ENCODE measurements around the gene SEMA5B.

SEMA5B gene

DNA sequence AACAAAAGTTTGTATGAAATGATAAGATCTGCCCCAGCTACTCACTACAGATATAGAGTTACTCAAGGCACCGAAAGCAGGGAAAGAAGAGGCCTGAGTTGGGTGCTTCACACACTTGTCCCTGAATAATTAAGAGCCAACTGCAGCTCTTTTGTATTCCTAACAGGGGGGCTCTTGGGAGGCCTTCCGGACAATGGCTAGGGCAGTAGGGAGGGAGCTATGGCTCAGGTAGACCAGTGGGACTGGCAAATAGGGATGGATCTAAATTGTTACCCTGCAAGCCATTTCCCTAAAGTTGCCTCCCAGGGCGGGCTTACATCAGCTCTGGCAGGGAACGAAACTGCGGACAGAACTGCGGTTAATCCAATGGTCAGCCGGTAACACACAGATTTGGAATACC lies 6.2 kb downstream of the SEMA5B start:
- DNase-seq = no peak

DNA sequence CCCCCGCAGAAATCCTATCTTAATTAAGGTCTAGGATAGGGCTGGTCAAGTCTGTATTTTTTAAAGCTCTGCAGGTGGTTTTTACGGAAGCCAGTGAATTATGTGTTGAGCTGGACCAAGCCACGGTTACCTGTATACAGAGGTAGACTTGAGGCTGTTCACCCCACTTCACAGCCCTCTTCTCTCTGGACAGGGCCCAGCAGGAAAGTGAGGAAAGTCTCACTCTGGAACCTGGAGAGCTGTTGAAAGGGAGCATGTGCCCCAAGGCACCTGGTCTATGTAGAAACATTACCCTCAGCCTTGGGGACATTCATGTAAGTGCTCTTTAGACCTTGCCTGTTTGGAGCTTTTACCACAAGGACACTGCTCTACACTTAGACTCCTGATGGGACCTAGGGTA lies 6.9 kb downstream of the SEMA5B start:
- DNase-seq = no peak

DNA sequence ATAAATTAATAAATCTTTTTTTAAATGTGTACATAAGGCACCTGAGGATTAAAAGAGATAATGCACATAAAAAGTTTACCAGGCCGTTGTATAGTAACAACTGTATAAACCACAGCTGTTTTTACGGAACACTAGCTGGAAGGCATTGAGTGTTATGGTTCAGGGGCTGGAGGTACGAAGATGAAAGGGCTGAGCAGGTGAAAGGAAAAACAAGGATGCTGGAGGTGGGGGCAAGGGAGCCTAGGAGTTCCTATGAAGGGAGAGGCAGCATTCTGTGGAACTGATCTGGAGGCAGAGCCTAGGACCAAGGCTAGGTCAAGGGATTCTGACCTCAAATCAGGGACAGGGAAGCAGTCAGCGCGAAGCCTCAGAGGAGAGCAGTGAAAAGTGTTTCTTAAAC lies 8.0 kb downstream of the SEMA5B start:
- no peak for DNase-seq

DNA sequence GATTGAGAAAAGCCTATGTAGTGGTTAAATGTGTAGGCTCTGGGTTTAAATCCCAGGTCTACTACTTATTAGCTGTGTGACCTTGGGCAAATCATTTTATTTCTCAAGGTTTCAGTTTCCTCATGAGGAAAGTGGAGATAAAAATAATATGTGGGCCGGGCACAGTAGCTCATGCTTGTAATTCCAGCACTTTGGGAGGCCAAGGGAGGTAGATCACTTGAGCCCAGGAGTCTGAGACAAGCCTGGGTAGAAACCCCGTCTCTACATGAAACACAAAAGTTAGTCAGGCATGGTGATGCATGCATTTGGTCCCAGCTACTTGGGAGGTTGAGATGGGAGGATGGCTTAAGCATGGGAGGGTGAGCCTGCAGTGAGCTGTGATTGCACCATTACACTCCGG lies 8.4 kb downstream of the SEMA5B start:
- no peak for DNase-seq

DNA sequence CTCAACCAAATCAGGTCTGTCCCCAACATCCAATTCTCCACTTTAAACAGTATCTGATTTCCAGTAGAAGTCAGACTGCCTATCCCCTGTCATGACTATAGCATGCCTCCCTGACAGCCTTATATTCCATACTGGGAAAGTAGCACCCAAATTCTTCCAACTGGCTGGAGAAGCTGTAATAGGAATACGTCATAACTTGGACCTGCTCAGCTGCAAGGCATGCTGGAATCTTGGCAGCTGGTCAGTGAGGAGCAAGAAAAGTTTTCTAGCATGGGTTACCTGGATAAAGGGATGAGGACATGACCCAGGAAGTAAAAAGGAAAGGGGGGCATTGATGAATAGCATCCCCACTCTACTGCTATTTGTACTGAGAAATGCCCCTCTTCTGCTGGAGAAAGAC lies 8.9 kb downstream of the SEMA5B start:
- no peak for DNase-seq

DNA sequence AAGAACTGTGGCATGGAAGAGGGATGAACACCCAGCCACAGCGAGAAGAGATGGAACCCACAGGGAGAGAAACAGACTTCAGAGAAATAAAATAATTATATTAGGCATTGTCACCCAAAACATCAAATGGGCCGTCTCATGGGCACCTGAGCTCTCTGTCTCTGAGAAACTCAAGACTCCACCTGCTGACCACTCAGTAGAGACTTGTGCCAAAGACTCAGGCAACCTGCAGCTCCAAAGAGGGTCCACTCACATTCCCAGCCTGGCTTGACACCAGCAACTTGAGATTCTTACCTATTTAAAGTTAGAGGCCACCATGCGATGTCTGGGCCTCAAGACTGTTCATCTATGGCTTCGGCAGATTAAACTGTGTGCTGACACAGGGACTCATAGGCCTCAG lies 12.0 kb downstream of the SEMA5B start:
- no peak for DNase-seq

DNA sequence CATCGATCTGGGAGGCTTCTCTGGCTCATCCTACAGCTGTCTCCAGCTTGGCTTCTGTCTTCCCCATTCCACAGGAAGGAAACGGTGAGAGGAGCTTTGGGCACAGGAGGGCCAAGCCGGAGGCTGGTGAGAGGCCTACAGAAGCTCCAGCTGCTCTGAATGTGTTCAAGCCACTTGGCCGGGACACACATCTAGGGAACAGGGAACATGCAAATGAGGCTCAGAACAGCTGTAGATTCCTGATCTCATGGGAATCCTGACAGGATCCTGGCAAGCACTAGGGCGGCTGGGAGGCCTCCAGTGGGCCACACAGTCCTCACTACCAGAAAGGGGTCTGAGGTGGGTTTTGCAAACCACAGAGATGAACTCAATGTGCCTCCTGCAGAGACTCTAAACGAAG lies 13.7 kb downstream of the SEMA5B start:
- DNase-seq = no peak

DNA sequence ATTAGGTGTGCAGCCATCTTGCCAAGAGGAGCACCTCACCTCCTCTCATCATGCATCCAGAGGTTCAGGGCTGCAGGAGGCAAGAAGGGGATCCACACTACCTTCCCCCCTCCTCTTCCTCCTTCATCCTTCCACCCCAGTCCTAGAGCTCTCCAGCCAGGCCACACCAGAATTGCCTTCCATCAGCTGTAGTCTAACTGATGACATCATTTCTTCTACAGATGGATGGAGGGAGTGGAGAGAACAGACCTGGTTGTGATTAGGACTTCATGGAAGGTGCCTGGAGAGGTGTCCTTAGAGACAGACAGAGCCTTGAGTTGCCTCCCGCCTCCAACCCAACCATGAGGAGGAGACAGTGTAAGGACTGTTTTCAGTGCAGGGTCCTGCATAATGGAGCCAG lies 14.9 kb downstream of the SEMA5B start:
- no peak for DNase-seq

DNA sequence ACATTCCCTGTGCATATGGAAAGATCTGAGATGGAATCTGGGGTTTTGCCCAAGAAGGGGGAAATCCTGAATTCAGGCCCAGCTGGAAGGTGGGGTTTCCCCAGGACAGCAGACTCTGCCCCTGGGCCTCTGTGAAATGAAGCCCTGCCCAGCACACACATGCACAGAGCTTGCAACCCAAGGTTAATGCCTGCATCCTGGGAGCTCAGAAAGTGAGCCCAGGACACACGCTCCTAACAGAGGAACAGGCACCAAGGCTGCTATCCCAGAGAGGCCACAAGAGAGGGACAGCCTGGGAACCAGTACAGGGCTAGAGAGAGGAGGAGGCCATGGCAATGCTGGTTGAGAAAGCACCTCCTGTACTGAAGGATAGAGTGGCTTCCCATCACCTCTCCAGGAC lies 16.1 kb downstream of the SEMA5B start:
- DNase-seq = no peak

DNA sequence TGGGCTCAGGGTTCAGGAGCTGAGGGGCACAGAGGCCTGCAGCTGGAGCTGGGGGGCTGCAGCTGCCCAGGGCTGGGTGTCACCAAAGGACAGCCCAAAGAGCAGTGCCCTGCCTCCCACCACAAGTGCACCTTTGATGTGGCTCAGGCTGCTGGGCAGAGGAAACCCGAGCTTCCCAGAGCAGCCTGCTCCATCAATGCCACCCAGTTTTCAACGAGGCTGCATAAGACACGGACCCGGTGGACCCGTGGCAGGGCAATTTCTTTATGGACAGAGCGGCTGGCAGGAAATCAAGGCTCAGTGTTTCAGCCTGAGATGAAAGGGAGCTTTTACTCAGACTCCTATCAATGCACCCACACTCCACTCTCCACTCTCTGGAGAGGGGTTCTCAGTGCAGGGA lies 18.7 kb downstream of the SEMA5B start:
- no peak for DNase-seq

DNA sequence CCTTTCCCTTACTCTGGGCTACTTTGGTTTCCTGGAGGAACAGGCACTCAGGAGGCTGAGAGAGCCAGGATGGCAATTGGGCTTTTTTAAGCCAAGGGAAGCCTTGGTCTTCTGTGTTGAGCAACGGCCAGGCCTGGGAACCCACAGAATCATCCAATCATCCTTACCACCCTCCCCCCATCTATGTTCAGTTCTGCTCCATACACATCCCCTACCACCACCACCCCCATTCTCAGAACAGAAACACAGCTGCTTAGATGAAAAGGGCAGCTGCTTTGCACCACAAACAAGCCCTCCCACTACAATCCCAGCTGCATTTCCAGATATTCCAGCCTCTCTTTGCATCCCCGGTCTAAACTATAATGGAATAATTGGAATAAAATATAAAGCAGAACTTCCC lies 21.0 kb downstream of the SEMA5B start:
- no peak for DNase-seq

DNA sequence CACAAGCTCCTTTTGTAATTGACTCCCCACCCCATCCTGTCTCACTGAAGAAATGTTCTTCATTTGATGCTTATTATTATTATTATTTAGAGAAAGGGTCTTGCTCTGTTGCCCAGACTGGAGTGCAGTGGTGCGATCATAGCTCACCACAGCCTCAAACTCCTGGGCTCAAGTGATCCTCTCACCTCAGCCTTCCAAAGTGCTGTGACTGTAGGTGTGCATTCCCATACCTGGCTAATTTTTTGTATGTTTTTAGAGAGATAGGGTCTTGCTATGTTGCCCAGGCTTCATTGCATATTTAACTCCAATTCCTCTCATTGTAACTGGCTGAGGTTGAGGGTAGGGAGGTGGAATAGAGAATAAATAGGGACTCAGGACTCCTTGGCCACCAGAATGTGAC lies 22.3 kb downstream of the SEMA5B start:
- DNase-seq = no peak

DNA sequence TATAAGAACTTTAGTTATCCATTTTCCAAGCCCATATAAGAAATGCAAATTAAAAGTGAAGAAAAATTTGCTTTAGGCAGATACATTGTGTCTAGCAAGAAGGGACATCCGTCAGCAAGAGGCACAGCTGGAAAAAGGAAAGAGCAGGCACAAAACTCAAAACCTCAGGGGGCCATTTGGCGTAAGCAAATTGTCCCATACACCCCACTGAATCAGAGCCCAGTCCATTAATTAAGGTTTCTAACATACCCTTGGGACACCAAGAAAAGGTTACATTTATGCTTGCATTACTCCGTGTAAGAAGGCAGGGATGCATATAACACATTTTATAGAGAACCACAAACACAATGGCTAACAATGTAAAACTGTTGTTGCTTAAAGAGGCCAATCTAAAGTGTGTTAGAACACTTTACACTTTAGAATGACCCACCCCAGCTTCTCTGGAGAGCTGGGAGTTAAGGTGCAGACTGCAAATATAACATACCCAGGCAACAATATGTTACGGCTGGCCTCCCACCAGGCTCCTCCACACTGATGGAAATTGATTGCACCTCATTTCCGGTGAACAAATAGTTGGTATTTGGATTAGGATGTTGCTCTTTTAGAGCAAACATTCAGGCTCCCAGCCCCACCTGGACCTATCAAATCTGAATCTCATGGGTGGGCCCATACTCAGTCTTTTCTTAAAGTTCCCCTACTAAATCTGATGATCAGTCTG lies 23.2 kb downstream of the SEMA5B start:
- DNase-seq = no peak

DNA sequence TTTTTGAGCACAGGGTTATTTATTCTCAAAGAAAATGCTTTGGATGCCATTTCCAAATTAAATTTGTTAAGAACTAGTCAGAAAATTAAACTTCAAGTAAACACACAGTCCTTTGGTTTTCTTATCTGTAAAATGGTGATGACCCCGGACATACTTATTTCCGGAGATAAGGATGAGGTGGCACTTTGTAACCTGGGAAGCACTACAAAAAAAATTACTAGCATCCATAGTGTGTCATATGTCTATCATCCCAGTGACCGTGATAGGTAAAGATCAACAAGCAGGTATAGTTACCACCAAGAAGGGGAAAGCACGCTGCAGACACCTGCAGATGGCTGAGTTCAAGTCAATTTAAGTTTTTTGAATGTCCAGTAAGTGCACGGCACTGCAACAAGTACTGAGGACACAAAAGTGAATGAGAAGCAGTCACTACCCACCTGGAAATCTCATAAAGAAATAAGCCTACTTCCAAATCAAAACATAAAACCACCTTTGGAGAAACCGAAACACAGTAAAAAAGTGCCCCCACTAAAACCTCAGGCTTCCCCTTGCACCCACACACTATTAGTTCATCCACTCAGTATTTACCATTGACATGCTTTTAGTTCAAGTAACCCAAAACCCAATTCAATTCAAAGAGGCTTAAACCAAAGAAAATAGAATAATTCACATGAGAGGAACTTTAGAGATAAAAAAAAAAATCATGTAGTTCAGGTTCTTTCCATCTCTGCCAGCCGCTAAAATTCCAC lies 24.6 kb downstream of the SEMA5B start:
- no peak for DNase-seq

DNA sequence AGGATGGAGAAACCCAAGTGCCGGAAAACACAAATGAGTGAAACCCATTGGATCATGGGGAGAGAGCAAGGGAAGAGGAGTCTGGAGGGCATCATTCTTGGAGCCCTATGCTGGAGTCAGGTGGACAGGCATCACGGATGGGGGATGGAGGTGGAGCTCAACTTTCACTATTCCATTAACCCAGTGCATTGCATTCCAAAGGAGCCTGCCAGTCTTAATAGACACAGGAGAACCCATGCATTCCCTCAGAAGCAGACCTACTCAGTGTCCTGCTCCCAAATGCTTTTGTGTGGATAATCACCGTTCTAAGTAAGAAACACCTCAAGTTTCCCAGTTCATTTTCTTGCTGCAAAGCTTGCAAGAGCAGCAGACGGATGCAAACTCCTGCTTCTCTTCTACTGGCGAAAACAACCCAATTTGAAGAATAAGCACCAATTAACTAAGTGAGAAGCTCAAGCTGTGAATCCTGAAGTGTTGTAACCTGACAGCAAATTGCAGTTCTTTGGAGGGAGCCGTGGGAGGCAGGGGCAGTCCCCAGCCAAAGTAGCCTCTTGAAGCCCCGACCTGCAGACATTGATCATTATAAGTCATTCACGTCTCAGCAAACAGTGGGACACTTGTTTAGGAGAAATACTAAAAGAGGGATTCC lies 25.3 kb downstream of the SEMA5B start:
- DNase-seq = no peak

DNA sequence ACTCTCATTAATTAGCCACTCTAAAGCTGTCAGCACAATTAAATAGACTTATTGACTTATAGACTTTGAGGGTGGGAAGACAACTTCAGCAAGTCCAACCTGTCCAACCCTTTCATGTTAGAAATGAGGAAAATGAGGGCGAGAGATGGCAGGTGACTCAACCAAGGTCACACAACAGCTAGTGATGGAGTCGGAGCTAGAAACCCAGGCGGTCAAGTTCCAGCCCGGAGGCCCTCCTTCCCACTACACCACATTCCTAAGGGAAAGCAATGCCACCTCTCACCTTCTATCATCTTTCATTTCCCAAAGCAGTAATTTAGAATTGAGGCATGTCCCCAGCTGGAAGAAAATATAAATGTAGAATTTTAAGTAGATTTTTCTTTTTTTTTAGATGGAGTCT lies 28.7 kb downstream of the SEMA5B start:
- DNase-seq = no peak

DNA sequence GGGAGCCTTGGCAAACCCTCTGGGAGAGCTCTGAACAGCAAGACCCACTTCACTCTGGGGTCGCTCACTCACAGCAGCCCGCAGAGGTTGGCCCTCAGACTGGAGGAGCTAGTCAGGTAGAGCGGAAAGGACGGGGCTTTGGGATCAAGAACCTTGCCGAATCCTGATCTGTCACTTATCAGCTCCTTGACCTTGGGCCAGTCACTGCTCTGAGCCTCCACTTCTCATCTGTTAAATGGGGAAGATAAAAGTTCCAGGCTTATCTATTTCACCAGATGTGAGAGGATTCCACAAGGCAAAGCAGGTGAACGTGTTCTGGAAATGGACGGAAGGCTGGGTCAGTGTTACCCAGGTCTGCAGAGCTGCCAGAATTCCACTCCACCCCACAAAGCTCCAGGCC lies 29.4 kb downstream of the SEMA5B start:
- DNase-seq = no peak

DNA sequence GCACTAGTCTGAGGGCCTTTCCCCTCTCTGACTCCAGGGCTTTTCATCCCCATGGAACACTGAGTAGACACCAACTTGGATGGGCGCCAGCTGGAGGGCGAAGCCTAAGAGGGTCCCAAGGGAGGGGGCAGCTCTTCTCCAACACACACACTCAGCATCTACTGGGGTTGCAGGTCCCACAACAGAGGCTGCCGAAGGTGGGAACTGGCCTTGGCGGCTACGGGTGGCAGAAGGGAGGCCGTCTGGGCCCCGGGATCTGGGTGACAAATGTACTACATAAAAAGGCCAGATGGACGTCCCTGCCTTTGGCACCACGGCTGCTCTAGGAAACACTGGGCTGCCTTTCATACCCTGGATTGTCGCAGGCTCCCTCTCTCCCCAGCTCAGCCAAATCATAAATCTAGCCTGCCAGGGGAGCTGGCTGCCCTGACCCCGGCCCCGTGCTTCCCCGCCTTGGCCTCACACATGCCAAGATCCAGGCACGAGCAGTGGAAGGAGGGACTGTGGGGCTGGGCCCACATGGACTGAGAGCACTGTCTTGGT lies 31.5 kb downstream of the SEMA5B start:
- no peak for DNase-seq

DNA sequence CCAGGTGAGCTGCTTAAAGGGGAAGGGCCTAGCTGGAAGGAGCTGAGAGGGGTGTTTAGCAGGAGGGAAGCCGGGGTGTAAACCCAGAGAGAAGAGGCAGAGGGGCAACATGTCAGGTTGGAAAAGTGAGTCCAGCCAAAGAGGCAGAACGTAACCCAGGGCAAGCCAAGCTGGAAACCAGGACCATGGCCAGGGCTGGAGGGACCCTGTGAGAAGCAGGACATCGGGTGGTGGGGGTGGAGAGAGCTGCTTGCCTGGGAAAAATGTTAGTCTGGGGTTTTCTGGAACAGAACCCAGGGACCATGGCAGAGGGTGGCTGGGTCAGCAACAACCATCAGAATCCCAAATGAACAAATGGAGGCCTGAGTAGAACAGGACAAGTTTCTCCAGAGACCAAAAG lies 32.6 kb downstream of the SEMA5B start:
- DNase-seq = no peak

DNA sequence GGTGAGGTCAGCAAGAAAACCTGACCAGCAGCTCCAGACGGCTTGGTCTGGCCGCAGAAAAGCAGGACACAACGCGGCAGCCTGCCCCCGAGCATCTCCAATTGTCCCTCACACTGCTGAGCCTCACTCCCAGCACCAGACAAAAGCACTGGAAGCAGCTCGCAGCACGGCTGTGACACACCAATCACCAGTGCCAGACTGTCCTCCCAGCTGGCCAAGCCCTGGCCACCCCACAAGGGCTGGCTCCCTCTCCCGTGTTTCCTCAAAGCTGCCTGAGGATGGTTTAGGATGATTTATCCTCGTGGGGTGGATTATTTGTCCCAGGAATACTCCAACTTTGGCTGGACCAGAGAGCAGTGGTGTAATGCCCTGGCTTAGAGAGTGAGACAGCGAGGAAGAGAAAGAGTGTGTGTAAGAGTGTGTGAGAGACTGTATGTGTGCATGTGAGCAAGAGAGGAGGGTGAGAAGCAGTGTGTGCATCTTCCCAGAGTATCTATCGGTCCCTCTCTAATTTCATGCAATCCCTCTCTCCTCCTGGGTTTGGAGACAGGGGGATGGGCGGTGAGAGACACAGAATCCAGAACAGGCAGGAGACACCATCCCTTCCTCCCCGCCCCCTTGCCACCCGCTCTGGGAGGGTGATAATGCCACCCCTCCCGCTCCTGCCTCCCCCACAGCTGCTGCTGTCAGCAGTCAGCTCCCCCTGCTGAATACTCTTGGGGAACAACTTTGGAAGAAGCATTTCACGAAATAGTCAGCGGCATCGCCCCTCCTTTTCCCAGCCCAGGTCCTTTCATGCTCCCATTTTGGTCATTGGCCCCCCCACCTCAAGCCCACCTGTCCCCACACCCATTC lies 34.2 kb downstream of the SEMA5B start:
- DNase-seq = no peak

DNA sequence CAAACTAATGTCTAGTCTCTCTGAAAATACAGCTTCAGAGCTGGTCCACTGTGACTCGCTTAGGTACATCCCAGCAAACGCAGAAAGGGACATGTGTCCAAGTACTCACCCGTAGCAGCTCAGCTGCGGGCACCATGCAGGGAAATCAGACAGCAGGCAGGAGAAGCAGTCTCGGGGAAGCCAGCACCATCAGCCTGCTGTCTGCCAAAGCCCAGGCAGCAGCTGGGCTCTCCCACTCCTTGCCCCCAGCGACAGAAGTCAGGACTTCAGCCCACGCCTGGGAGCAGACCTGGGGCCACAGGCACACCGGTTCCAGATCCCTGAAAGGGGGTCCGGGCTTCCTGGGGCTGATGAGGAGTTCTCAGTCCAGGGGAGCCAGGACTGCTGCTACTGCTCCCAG lies 34.9 kb downstream of the SEMA5B start:
- DNase-seq = no peak

DNA sequence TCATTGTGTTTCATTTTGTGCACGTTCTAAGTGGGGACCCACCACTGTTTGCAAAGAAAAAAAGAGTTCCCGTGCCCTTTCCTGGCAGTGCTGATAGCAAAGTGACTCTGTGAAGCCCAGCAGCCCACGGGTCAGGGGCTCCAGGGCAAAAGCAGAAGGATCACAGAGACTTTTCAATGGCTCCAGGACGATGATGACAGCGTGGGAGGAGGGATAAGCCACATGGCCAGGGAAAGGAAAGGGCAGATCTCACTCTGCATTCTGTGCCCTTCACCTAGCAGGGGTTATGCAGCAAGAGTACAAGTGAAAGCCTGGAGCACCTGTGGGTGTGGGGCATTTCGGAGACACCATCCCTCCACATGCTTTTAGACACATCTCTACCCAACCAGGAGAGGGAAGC lies 35.4 kb downstream of the SEMA5B start:
- DNase-seq = no peak

Data from activated CD4-positive, alpha-beta T cell treated with anti-CD3 and anti-CD28 coated beads, Interleukin-2, amount 50 U/mL, for 1 hour (primary cell).